ENCODE measurements around the gene ABHD14A. TPM values are rescaled to one million over a fixed set of nuclear protein-coding genes. Genes with fewer than 3 reads are reported as not detected.

ABHD14A gene
- polyA plus RNA-seq, 1 donor (not counting 4 experiments of a cell fraction or from before 2014, with no cell fraction given) = 6.9 TPM

DNA sequence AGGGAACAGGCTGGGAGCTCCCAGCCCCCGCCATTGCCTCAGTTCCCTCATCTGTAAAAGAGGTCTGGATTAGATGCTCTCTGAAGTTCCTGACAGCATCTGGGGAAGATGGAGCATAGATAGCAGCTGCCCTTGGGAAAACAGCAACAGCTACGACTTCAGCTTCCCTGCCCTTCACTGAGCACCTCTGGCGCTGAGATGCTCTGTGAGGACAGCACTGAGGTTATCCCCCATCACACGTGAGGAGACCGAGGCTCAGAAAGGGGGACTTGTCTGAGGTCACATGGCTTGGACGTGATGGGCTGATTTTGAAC, 31.9 kb downstream of the ABHD14A start:
- DNase-seq (ENCODE audit: low read depth, low spot score) = no peak
- H3K4me3 ChIP-seq (ENCODE audit: control insufficient read depth in 2 of 3, extremely low read depth in 1 of 3, insufficient read depth in 2 of 3, low read depth in 1 of 3, low read length in 3 of 3) = no peak overlapping the region
- H4K20me1 ChIP-seq (ENCODE audit: control insufficient read depth, extremely low read depth, insufficient read depth, low read length) = no peaks in the 10 kb centered on the region
- no peak overlapping the region for H2AFZ ChIP-seq (ENCODE audit: control insufficient read depth, low read length)
- no peaks in the 10 kb centered on the region for H3K79me2 ChIP-seq (ENCODE audit: control insufficient read depth, insufficient read depth, low read length)
- H3K4me1 ChIP-seq (ENCODE audit: control insufficient read depth, extremely low read depth, insufficient read depth, low read length) = peaks cover 22% of the 10 kb centered on the region
- no peak overlapping the region for H3K4me2 ChIP-seq (ENCODE audit: control insufficient read depth, extremely low read depth, insufficient read depth, low read depth, low read length)
- H3K9ac ChIP-seq (ENCODE audit: control insufficient read depth, extremely low read depth, insufficient read depth, low read length) = no peak overlapping the region
- H3K27ac ChIP-seq (ENCODE audit: control insufficient read depth, insufficient read depth, low read length) = no peak overlapping the region
- no peaks in the 10 kb centered on the region for H3K9me3 ChIP-seq (ENCODE audit: control insufficient read depth, low read depth, low read length)
- no peaks in the 10 kb centered on the region for H3K9me1 ChIP-seq (ENCODE audit: control insufficient read depth, extremely low read depth, insufficient read depth, low read length)
- TF ChIP-seq EZH2 (IDR thresholded peaks at IDR 0.05; ENCODE audit: low read length) = no peak
- TF ChIP-seq, protein P1, sequence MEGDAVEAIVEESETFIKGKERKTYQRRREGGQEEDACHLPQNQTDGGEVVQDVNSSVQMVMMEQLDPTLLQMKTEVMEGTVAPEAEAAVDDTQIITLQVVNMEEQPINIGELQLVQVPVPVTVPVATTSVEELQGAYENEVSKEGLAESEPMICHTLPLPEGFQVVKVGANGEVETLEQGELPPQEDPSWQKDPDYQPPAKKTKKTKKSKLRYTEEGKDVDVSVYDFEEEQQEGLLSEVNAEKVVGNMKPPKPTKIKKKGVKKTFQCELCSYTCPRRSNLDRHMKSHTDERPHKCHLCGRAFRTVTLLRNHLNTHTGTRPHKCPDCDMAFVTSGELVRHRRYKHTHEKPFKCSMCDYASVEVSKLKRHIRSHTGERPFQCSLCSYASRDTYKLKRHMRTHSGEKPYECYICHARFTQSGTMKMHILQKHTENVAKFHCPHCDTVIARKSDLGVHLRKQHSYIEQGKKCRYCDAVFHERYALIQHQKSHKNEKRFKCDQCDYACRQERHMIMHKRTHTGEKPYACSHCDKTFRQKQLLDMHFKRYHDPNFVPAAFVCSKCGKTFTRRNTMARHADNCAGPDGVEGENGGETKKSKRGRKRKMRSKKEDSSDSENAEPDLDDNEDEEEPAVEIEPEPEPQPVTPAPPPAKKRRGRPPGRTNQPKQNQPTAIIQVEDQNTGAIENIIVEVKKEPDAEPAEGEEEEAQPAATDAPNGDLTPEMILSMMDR (optimal IDR thresholded peaks at IDR 0.05 in 1 of 3, IDR thresholded peaks at IDR 0.05 in 1 of 3, conservative IDR thresholded peaks at IDR 0.05 in 1 of 3; ENCODE audit: extremely low read depth in 1 of 3, insufficient read depth in 2 of 3, low read length in 3 of 3) = no peak
- no peaks in the 10 kb centered on the region for H3K36me3 ChIP-seq (ENCODE audit: control insufficient read depth in 2 of 2, extremely low read depth in 1 of 2, insufficient read depth in 2 of 2, low read length in 2 of 2)
- FAIRE-seq = no peak
- dilution Hi-C loops (cut with MboI; ENCODE audit: extremely low pct_ligation_motif_present, low sequenced_read_pairs) = no loop called here
- H3K27me3 ChIP-seq (ENCODE audit: control insufficient read depth, extremely low read depth, insufficient read depth, low read length) = no peaks in the 10 kb centered on the region

DNA sequence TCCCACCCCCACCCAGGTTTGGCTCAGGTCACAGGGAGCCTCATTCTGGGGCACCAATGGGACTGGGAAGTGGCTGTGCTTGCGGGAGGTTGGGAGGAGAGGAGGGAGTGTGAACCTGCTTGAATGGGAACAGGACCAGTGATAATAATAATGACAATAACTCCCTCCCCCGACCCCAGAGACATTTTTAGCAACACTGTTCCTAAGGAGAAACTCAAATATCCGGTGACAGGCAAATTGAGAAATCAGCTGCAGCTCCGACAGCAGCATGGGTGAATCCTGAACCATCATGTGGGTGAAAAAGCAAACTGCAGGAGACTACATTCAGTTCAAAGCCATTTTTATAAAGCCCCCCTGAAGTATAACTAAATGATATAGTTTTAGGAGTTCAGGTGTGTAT, 32.4 kb downstream of the ABHD14A start:
- no peak for FAIRE-seq
- Histone ChIP-seq H4K20me1 (ENCODE audit: control insufficient read depth, extremely low read depth, insufficient read depth, low read length) (no peaks in the 10 kb centered on the region), H3K4me2 (ENCODE audit: control insufficient read depth, extremely low read depth, insufficient read depth, low read depth, low read length) (no peak overlapping the region), H3K27ac (ENCODE audit: control insufficient read depth, insufficient read depth, low read length) (no peak overlapping the region), H2AFZ (ENCODE audit: control insufficient read depth, low read length) (no peak overlapping the region), H3K79me2 (ENCODE audit: control insufficient read depth, insufficient read depth, low read length) (no peaks in the 10 kb centered on the region), H3K27me3 (ENCODE audit: control insufficient read depth, extremely low read depth, insufficient read depth, low read length) (no peaks in the 10 kb centered on the region), H3K4me3 (ENCODE audit: control insufficient read depth in 2 of 3, extremely low read depth in 1 of 3, insufficient read depth in 2 of 3, low read depth in 1 of 3, low read length in 3 of 3) (no peak overlapping the region), H3K36me3 (ENCODE audit: control insufficient read depth in 2 of 2, extremely low read depth in 1 of 2, insufficient read depth in 2 of 2, low read length in 2 of 2) (no peaks in the 10 kb centered on the region), H3K9ac (ENCODE audit: control insufficient read depth, extremely low read depth, insufficient read depth, low read length) (no peak overlapping the region), H3K9me1 (ENCODE audit: control insufficient read depth, extremely low read depth, insufficient read depth, low read length) (no peaks in the 10 kb centered on the region), H3K9me3 (ENCODE audit: control insufficient read depth, low read depth, low read length) (no peaks in the 10 kb centered on the region), H3K4me1 (ENCODE audit: control insufficient read depth, extremely low read depth, insufficient read depth, low read length) (peaks cover 20% of the 10 kb centered on the region)
- dilution Hi-C loops (cut with MboI; ENCODE audit: extremely low pct_ligation_motif_present, low sequenced_read_pairs) = no loop called here
- DNase-seq (ENCODE audit: low read depth, low spot score) = no peak
- TF ChIP-seq EZH2 (IDR thresholded peaks at IDR 0.05; ENCODE audit: low read length) = no peak
- TF ChIP-seq, protein P1 (optimal IDR thresholded peaks at IDR 0.05 in 1 of 3, IDR thresholded peaks at IDR 0.05 in 1 of 3, conservative IDR thresholded peaks at IDR 0.05 in 1 of 3; ENCODE audit: extremely low read depth in 1 of 3, insufficient read depth in 2 of 3, low read length in 3 of 3) = no peak

Measured in keratinocyte (primary cell).